ENCODE results near the gene KRT14. TPM values are rescaled to one million over a fixed set of nuclear protein-coding genes. Genes with fewer than 3 reads are reported as not detected.
"Not testable (repeated sequence)": the region's sequence is repeated elsewhere in the genome, so short reads cannot be mapped to it uniquely, and the experiment has no call there.

Gene KRT14
- total RNA-seq, 1 donor from 2014 or later, result not detected

- Mint-ChIP-seq H3K27me3 (no peaks in the 10 kb centered on the region), H3K4me3 (no peak overlapping the region), H3K4me1 (no peaks in the 10 kb centered on the region), H3K36me3 (ENCODE audit: low read depth) (no peaks in the 10 kb centered on the region), H3K9me3 (no peaks in the 10 kb centered on the region), H3K27ac (no peak overlapping the region)
- no peak for DNase-seq
- intact Hi-C loops (cut with micrococcal nuclease), result no loop called here
Observed at GRCh38 chr17:41618341-41619035, 31.8 kb upstream of the KRT14 start.

DNA sequence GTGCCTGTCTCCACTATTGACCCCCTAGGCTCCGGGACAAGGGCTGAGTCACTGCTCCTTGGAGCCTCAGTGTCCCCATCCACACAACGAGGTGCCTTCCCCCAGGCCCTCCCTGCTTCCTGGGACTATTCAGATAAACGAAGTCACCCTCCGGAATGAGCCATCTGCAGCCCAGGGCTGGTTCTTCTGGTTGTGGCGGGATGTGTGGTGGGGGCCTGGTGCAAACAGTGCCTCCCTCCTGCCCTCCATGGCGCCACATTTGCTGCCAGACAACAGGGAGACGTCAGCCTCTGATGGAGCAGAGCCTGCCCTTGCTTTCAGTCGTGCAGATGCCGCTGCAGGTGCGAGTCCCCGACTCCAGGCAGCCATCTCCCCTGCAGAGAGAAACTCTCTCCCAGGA lies 31.0 kb upstream of the KRT14 start:
- Mint-ChIP-seq H3K27ac (no peak overlapping the region), H3K9me3 (no peaks in the 10 kb centered on the region), H3K27me3 (no peaks in the 10 kb centered on the region), H3K4me3 (no peak overlapping the region), H3K36me3 (ENCODE audit: low read depth) (no peaks in the 10 kb centered on the region), H3K4me1 (no peaks in the 10 kb centered on the region)
- DNase-seq, result no peak
- intact Hi-C loops (cut with micrococcal nuclease), result no loop called here

DNA sequence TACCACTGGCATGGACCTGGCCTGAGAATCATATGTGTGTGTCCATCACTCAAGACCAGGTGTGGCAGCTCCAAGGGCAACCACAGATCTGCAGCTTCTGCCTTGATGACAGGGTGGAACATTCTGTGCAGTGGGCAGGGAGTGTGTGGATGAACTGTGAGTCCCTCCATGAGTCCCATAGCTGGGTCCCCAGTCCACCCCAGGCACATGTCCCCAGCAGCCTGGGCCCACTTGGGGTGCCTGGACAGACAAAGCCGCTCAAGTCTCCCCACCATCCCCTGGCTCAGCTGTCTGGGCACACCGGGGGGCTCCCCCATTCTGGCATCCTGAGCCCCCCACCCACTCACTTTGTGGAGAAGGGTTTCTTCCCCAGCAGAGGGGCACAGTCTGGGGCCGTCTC lies 30.4 kb upstream of the KRT14 start:
- intact Hi-C loops (cut with micrococcal nuclease), result no loop called here
- no peaks in the 10 kb centered on the region for H3K36me3 Mint-ChIP-seq (ENCODE audit: low read depth)
- H3K27me3 Mint-ChIP-seq, result no peaks in the 10 kb centered on the region
- no peaks in the 10 kb centered on the region for H3K9me3 Mint-ChIP-seq
- H3K4me3 Mint-ChIP-seq, result no peak overlapping the region
- H3K4me1 Mint-ChIP-seq, result no peaks in the 10 kb centered on the region
- no peak overlapping the region for H3K27ac Mint-ChIP-seq
- no peak for DNase-seq

DNA sequence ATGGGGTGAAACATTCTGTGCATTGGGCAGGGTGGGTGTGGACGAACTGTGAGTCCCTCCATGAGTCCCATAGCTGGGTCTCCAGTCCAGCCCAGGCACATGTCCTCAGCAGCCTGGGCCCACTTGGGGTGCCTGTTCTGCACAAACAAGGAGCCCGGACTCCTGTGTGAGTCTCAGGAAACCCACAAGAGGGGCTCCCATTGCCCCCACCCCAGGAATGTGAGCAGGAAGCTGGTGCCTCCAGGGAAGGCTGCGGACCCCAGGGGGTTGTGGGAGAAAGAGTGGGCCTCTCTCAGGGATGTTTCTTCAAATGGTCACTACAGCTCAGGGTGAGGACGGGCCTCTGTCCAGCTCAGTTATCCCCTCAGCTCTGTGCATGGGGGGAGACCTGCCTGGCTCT lies 29.8 kb upstream of the KRT14 start:
- H3K36me3 Mint-ChIP-seq (ENCODE audit: low read depth); intact Hi-C loops (cut with micrococcal nuclease); H3K4me1 Mint-ChIP-seq; H3K27ac Mint-ChIP-seq; H3K4me3 Mint-ChIP-seq; H3K9me3 Mint-ChIP-seq; DNase-seq; H3K27me3 Mint-ChIP-seq: not testable (repeated sequence)

GRCh38 chr17:41615454-41615853 lies 28.8 kb upstream of the KRT14 start:
- Mint-ChIP-seq H3K9me3 (no peaks in the 10 kb centered on the region), H3K4me1 (no peaks in the 10 kb centered on the region), H3K4me3 (no peak overlapping the region), H3K36me3 (ENCODE audit: low read depth) (no peaks in the 10 kb centered on the region), H3K27me3 (no peaks in the 10 kb centered on the region), H3K27ac (no peak overlapping the region)
- no peak for DNase-seq
- intact Hi-C loops (cut with micrococcal nuclease), result no loop called here

DNA sequence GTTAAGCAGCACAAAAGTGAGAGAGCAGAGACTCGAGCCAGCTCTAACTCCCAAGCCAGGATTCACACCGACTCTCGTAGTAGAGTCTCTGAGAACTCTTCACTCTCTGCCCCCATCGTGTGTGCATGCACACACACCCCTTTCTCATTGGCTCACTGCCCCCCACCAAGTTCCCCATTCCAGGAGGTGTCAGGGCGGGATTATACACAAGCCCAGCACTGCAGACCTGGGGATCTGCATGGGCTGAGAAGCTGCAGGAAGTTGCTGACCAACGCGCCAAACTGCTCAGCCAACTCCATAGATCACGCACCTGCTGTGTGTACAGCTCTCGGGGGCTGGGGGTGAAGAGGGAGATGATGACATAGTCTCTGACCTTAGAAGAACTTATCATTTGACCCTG lies 28.1 kb upstream of the KRT14 start:
- H3K4me3 Mint-ChIP-seq; H3K27me3 Mint-ChIP-seq; H3K36me3 Mint-ChIP-seq (ENCODE audit: low read depth); H3K9me3 Mint-ChIP-seq; DNase-seq; intact Hi-C loops (cut with micrococcal nuclease); H3K27ac Mint-ChIP-seq; H3K4me1 Mint-ChIP-seq: not testable (repeated sequence)

DNA sequence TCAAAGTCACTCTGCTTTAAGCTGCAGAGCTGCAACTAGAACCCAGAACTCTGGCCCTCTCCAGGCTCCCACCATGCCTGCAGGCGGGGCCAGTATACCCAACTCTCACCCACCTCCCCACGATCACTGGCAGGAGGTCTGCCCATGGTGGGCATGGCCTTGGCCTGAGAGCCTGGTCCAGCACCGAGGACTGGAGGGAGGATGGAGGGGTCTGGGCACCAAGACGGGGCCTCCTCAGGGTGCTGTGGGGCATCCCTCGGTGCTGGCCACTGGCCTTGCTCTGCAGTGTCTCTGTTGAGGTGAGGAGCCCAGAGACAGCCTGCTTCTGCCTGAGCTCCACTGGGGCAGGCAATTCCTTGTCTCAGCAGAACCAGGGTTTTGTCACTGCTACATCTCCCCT lies 27.4 kb upstream of the KRT14 start:
- no peak overlapping the region for H3K4me3 Mint-ChIP-seq
- no peak overlapping the region for H3K27ac Mint-ChIP-seq
- no peak for DNase-seq
- H3K9me3 Mint-ChIP-seq, result no peaks in the 10 kb centered on the region
- intact Hi-C loops (cut with micrococcal nuclease), result no loop called here
- no peaks in the 10 kb centered on the region for H3K36me3 Mint-ChIP-seq (ENCODE audit: low read depth)
- no peaks in the 10 kb centered on the region for H3K4me1 Mint-ChIP-seq
- peaks cover 2% of the 10 kb centered on the region for H3K27me3 Mint-ChIP-seq

DNA sequence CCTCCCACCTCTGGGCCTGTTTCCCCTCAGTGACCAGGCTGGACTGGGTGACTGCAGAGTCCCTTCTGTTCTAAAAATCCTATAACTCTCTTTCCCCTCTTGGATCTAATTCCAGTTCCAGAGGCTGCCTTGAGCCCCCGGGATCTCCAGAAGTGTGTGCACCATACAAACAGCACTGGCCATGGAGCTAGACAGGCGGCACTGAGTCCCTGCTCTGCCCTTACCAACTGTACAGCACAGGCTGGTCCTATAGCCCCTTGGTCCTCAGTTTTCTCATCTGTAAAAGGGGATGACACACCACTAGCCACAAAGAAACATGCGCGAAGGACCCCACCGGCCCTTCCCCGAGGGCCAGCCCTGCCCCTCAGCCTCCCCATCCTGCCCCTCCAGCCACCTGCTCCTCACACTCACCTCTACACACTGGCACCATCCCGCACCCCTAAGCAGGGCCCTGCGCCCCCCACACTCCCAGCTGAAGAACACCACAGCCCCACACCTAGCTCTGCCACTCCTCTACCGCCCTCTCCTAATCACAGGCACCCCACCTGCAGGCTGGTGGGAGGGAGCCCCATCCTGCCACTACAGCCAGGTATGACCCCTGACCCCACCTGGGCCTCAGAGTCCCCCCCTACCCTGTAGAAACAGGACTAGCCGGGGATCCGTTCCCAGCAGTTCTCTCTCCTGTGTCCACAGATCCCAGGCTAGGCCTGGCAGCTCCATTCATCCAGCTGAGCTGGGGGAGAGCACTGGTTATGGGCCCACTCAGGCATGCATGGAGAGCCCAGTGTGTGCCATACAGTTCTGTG lies 26.8 kb upstream of the KRT14 start:
- Mint-ChIP-seq H3K4me3 (no peak overlapping the region), H3K9me3 (no peaks in the 10 kb centered on the region), H3K27ac (no peak overlapping the region), H3K4me1 (no peaks in the 10 kb centered on the region), H3K36me3 (ENCODE audit: low read depth) (no peaks in the 10 kb centered on the region), H3K27me3 (peaks cover 2% of the 10 kb centered on the region)
- intact Hi-C loops (cut with micrococcal nuclease), result no loop called here
- DNase-seq, result no peak

- H3K27ac Mint-ChIP-seq; H3K4me1 Mint-ChIP-seq; intact Hi-C loops (cut with micrococcal nuclease); H3K9me3 Mint-ChIP-seq; H3K4me3 Mint-ChIP-seq; DNase-seq; H3K36me3 Mint-ChIP-seq (ENCODE audit: low read depth); H3K27me3 Mint-ChIP-seq: not testable (repeated sequence)
Observed at GRCh38 chr17:41612376-41613160, 25.9 kb upstream of the KRT14 start, which contains the start of gene KRT16. KRT16 (minus strand) TSS chr17:41612767; CDS start chr17:41612688, 79 bp downstream.

DNA sequence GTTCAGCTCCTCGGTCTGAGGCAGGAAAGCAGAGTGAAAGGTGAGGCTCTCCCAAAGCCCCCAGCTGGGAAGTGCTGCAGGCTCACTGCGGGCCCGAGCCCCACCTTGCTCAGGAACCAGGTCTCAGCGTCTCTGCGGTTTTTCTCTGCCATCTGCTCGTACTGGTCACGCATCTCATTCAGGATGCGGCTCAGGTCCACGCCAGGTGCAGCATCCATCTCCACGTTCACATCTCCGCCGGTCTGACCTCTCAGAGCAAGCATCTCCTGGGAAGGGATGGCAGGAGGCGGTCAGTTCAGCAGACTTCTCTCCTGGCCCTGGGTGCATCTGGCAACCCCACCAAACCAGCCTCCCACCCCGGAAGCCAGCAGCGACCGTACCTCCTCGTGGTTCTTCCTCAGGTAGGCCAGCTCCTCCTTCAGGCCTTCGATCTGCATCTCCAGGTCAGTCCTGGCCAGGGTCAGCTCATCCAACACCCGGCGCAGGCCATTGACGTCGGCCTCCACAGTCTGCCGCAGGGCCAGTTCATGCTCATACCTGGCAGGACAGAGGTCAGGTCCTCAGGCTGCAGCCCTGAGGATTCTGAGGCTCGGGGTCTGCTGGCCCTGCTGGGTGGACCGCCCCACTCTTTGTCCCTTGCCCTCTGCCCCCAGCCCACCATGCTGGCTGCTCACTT lies 24.4 kb upstream of the KRT14 start:
- Mint-ChIP-seq H3K36me3 (ENCODE audit: low read depth) (no peaks in the 10 kb centered on the region), H3K9me3 (peaks cover 8% of the 10 kb centered on the region), H3K27me3 (peaks cover 2% of the 10 kb centered on the region), H3K27ac (no peak overlapping the region), H3K4me3 (no peak overlapping the region), H3K4me1 (no peaks in the 10 kb centered on the region)
- DNase-seq, result no peak
- intact Hi-C loops (cut with micrococcal nuclease), result no loop called here

DNA sequence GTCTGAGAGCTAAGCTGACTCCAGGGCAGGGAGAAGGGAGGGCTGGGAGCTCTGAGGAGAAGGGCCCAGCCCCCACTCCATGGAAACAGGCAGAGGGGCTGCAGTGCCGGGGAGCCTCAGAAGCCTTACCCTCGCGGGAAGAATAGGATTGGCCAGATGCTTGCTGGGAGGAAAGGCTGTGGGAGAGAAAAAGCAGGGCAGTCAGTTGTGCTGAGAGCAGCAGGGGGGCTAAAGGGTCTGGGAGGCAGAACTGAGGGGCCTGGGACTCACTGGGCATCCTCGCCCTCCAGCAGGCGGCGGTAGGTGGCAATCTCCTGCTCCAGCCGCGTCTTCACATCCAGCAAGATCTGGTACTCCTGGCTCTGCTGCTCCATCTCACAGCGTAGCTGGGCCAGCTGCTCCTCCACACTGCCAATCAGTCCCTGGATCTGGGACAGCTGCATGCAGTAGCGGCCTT lies 23.4 kb upstream of the KRT14 start:
- H3K9me3 Mint-ChIP-seq; intact Hi-C loops (cut with micrococcal nuclease); H3K27me3 Mint-ChIP-seq; H3K4me1 Mint-ChIP-seq; H3K4me3 Mint-ChIP-seq; H3K27ac Mint-ChIP-seq; H3K36me3 Mint-ChIP-seq (ENCODE audit: low read depth); DNase-seq: not testable (repeated sequence)

- H3K4me3 Mint-ChIP-seq; H3K27ac Mint-ChIP-seq; DNase-seq; H3K4me1 Mint-ChIP-seq; H3K36me3 Mint-ChIP-seq (ENCODE audit: low read depth); H3K9me3 Mint-ChIP-seq; intact Hi-C loops (cut with micrococcal nuclease): not testable (repeated sequence)
- H3K27me3 Mint-ChIP-seq, result peaks cover 10% of the 10 kb centered on the region
Observed at GRCh38 chr17:41606930-41607329, 20.2 kb upstream of the KRT14 start.

DNA sequence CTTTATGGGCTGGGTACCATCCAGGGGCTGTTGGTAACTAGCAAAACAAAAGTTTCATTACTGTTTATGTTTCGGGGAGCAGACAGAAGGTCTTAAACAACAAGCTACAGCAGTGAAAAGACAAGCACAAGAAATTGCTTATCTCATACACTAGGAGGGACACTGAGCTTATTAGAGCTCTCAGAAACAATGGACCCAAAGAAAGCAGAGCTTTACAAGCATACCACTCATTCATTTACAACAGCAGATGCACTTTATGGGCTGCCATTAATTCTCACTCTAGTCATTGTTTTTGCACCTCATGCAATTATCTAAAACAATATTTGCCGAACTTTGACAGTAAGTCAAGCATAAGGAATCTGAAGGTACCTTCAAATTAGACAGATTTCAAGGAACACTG lies 15.8 kb upstream of the KRT14 start:
- no peaks in the 10 kb centered on the region for H3K4me1 Mint-ChIP-seq
- H3K27ac Mint-ChIP-seq, result no peak overlapping the region
- H3K27me3 Mint-ChIP-seq, result peaks cover 9% of the 10 kb centered on the region
- DNase-seq, result no peak
- intact Hi-C loops (cut with micrococcal nuclease), result no loop called here
- H3K36me3 Mint-ChIP-seq (ENCODE audit: low read depth), result no peaks in the 10 kb centered on the region
- H3K4me3 Mint-ChIP-seq, result no peak overlapping the region
- H3K9me3 Mint-ChIP-seq, result peaks cover 12% of the 10 kb centered on the region

Measured in activated CD4-positive, alpha-beta T cell treated with anti-CD3 and anti-CD28 coated beads, Interleukin-2, amount 10 ng/mL, durations not matched to agents 24 days and 14 days (primary cell).